ENCODE data around the gene RBM14. TPM values are rescaled to one million over a fixed set of nuclear protein-coding genes. Genes with fewer than 3 reads are reported as not detected.

RBM14 gene, protein sequence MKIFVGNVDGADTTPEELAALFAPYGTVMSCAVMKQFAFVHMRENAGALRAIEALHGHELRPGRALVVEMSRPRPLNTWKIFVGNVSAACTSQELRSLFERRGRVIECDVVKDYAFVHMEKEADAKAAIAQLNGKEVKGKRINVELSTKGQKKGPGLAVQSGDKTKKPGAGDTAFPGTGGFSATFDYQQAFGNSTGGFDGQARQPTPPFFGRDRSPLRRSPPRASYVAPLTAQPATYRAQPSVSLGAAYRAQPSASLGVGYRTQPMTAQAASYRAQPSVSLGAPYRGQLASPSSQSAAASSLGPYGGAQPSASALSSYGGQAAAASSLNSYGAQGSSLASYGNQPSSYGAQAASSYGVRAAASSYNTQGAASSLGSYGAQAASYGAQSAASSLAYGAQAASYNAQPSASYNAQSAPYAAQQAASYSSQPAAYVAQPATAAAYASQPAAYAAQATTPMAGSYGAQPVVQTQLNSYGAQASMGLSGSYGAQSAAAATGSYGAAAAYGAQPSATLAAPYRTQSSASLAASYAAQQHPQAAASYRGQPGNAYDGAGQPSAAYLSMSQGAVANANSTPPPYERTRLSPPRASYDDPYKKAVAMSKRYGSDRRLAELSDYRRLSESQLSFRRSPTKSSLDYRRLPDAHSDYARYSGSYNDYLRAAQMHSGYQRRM
- total RNA-seq (10 to 100 TPM; 24.4 to 57.9 (median 31.7) TPM), polyA plus RNA-seq (10 to 100 TPM; 36.5 to 61.6 TPM)

DNA sequence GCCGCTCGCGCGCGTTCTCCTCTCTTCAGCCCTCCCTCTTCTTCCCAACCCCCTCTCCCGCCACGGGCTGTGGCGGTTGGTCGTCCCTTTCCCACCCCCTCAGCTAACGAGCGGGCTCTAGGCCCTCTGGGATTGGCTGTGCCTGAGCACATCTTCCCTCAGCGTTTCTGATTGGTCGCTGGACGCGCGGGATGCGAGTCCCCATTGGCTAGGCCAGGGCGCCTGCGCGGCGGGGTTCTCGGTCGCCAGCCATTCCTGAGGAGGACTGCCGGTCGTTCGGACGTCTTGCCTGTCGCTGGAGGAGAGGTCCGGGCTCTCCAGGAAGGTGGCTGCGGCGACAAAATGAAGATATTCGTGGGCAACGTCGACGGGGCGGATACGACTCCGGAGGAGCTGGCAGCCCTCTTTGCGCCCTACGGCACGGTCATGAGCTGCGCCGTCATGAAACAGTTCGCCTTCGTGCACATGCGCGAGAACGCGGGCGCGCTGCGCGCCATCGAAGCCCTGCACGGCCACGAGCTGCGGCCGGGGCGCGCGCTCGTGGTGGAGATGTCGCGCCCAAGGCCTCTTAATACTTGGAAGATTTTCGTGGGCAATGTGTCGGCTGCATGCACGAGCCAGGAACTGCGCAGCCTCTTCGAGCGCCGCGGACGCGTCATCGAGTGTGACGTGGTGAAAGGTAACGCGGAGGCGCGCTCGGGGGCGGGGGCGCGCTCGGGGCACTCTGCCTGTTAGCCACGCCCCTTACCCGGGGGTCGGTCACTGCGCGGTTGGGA, at the start of gene RBM14:
TSS of gene RBM14 (plus strand) at position 252 of the 776 bp plus-strand sequence. CDS start at position 343, 91 bp downstream.
- DNase-seq (peak; percentile 98 to 100 (median 99)), ATAC-seq (peak; percentile 93 to 97 (median 94)), FAIRE-seq (peak; percentile 54)
- Histone ChIP-seq H3K36me3 (no peaks in the 10 kb centered on the region), H3K27me3 (no peaks in the 10 kb centered on the region), H3K9me3 (no peaks in the 10 kb centered on the region), H3K27ac (peak within 1 kb of the TSS; percentile 94 to 98 (median 96)), H3K4me3 (peak within 1 kb of the TSS; percentile 74 to 92 (median 88)), H3K4me1 (peaks cover 6 to 32% (median 13%) of the 10 kb centered on the region in 3 donors)
- WGBS, 2 donors = 0% methylated on average over 89 to 90 of the region's 90 CpGs
- intact Hi-C loops (cut with DNase I) = no loop called here
- TF ChIP-seq, protein P1, sequence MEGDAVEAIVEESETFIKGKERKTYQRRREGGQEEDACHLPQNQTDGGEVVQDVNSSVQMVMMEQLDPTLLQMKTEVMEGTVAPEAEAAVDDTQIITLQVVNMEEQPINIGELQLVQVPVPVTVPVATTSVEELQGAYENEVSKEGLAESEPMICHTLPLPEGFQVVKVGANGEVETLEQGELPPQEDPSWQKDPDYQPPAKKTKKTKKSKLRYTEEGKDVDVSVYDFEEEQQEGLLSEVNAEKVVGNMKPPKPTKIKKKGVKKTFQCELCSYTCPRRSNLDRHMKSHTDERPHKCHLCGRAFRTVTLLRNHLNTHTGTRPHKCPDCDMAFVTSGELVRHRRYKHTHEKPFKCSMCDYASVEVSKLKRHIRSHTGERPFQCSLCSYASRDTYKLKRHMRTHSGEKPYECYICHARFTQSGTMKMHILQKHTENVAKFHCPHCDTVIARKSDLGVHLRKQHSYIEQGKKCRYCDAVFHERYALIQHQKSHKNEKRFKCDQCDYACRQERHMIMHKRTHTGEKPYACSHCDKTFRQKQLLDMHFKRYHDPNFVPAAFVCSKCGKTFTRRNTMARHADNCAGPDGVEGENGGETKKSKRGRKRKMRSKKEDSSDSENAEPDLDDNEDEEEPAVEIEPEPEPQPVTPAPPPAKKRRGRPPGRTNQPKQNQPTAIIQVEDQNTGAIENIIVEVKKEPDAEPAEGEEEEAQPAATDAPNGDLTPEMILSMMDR (IDR thresholded peaks at IDR 0.05) = no peak

DNA sequence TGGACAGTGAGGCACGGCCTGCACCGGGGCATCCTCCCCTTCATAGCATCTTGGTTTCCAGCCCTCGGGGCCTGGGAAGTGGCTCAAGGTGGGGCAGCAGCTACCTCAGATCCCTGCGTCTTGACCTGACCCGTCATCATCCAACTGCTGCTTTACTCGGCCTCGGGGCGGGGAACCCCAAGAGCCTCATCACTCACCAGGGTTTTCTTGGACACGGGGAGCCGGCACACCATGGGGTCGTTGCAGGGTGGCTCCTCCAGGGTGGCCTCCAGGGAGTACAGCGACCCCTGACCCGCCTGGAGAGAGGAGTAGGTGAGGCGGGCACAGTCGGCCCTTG, 48.7 kb upstream of the RBM14 start:
- FAIRE-seq (no peak), ATAC-seq (no peak), DNase-seq (no peak)
- TF ChIP-seq, protein P1 (IDR thresholded peaks at IDR 0.05) = no peak
- peaks cover 0 to 4% (median 0%) of the 10 kb centered on the region in 3 donors for H3K4me1 ChIP-seq
- WGBS, 2 donors = 59 to 65% methylated on average over 14 to 15 of the region's 15 CpGs
- H3K36me3 ChIP-seq = no peaks in the 10 kb centered on the region
- no peaks in the 10 kb centered on the region for H3K27me3 ChIP-seq
- intact Hi-C loops (cut with DNase I) = no loop called here
- H3K27ac ChIP-seq = no peak overlapping the region
- H3K4me3 ChIP-seq = peak overlapping the region; percentile 56 to 79 (median 70)
- no peaks in the 10 kb centered on the region for H3K9me3 ChIP-seq

DNA sequence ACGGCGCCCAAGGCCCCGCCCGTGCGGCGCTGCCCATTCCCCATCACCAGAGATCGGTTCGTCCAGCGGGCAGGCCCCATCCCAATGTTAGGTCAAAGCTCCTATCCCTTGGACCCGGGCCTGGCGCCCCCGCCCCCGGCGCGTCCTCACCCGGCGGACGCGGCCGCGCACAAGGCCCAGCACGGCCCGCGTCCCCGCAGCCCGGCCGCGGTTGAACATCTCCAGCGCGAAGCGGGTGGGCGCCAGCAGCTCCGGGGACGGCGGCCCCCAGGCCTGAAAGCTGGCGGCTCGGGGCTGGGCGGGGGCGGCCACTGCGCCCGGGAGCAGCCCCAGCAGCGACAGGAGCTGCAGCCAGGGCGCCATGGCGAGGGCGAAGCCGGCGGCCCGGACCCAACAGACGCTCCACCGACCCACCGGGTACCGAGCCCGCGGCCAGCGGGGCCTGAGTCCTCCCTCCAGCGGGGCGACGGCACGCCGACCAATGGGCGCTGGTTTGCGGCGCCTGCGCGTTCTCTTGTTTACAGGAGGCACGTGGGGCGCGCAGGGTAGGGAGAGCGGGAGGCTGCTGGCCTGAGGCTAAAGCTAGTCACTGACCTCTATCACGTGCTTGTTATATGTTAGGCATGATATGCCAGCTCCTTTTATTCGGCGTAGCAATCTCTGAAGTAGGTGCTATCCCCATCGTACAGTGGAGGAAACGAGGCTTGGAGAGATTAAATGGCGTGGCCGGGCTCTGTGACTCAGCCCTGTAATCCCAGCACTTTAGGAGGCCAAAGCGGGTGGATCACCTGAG, 48.1 kb upstream of the RBM14 start, which contains the start of gene CTSF:
TSS of gene CTSF (minus strand) at position 483 of the 793 bp plus-strand sequence. CDS start at position 363, 120 bp downstream.
- DNase-seq (peak; percentile 84 to 95 (median 88)), ATAC-seq (peak; percentile 98 to 99 (median 99)), FAIRE-seq (no peak)
- intact Hi-C loops (cut with DNase I) = no loop called here
- Histone ChIP-seq H3K9me3 (no peaks in the 10 kb centered on the region), H3K27me3 (no peaks in the 10 kb centered on the region), H3K4me1 (peaks cover 0 to 4% (median 0%) of the 10 kb centered on the region in 3 donors), H3K4me3 (peak within 1 kb of the TSS; percentile 56 to 79 (median 70)), H3K36me3 (no peaks in the 10 kb centered on the region), H3K27ac (no peak within 1 kb of the TSS)
- TF ChIP-seq, protein P1 (IDR thresholded peaks at IDR 0.05) = no peak
- WGBS, 2 donors = 5 to 7% methylated on average over 42 to 77 of the region's 77 CpGs

DNA sequence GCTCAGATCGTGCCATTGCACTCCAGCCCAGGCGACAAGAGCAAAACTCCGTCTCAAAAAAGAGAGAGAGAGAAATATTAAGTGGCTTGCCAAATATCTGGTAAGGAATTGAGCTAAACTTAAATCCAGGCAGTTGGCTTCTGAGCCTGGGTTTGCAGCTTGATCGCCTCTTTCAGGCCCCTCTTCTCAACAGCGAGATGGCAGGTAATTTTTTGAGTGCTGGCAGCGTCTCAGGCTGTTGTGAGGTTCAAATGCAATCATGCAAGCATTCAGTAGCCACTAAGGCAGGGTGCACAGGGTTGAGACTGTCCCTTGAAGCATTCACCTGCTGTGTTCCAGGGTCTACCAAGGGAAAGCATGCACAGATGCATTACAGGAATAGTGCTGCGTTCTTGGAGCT, 47.4 kb upstream of the RBM14 start:
- 80 to 90% methylated on average over 7 of the region's 7 CpGs for WGBS, 2 donors
- TF ChIP-seq, protein P1 (IDR thresholded peaks at IDR 0.05) = no peak
- no peak for DNase-seq
- no peaks in the 10 kb centered on the region for H3K27me3 ChIP-seq
- H3K9me3 ChIP-seq = no peaks in the 10 kb centered on the region
- no peak for FAIRE-seq
- no peak overlapping the region for H3K4me3 ChIP-seq
- intact Hi-C loops (cut with DNase I) = no loop called here
- peaks cover 0 to 4% (median 0%) of the 10 kb centered on the region in 3 donors for H3K4me1 ChIP-seq
- ATAC-seq = no peak
- no peaks in the 10 kb centered on the region for H3K36me3 ChIP-seq
- no peak overlapping the region for H3K27ac ChIP-seq
